ENCODE data around the gene SHISA4.
"Not testable (repeated sequence)": the region's sequence is repeated elsewhere in the genome, so short reads cannot be mapped to it uniquely, and the experiment has no call there.

Gene SHISA4

GRCh38 chr1:201933840-201934430 lies 45.2 kb downstream of the SHISA4 start:
- no peak for DNase-seq (ENCODE audit: low spot score)

GRCh38 chr1:201937624-201938213 lies 49.0 kb downstream of the SHISA4 start:
- DNase-seq (ENCODE audit: low spot score) = peak; percentile 63

GRCh38 chr1:201938440-201939035 lies 49.8 kb downstream of the SHISA4 start:
- no peak for DNase-seq (ENCODE audit: low spot score)

- DNase-seq (ENCODE audit: low spot score) = no peak
Measured at GRCh38 chr1:201939148-201939547, 50.5 kb downstream of the SHISA4 start.

GRCh38 chr1:201939574-201939973 lies 50.9 kb downstream of the SHISA4 start:
- DNase-seq (ENCODE audit: low spot score) = no peak

GRCh38 chr1:201940316-201940715 lies 51.6 kb downstream of the SHISA4 start:
- not testable (repeated sequence) for DNase-seq (ENCODE audit: low spot score)

GRCh38 chr1:201941420-201942128 lies 52.9 kb downstream of the SHISA4 start:
- no peak for DNase-seq (ENCODE audit: low spot score)

GRCh38 chr1:201942129-201942495 lies 53.4 kb downstream of the SHISA4 start:
- DNase-seq (ENCODE audit: low spot score) = no peak

Measured in AG08396 (cell line).